ENCODE measurements around the gene SLC30A3. TPM values are rescaled to one million over a fixed set of nuclear protein-coding genes. Genes with fewer than 3 reads are reported as not detected.

Gene SLC30A3
- total RNA-seq, 1 donor from 2014 or later = not detected

- H3K36me3 Mint-ChIP-seq (ENCODE audit: low read depth, unreplicated experiment) = peaks cover 16% of the 10 kb centered on the region
- peaks cover 26% of the 10 kb centered on the region for H3K27me3 Mint-ChIP-seq (ENCODE audit: unreplicated experiment)
- DNase-seq (ENCODE audit: low spot score) = no peak
- H3K4me1 Mint-ChIP-seq (ENCODE audit: unreplicated experiment) = peaks cover 3% of the 10 kb centered on the region
- no peak overlapping the region for H3K27ac Mint-ChIP-seq (ENCODE audit: unreplicated experiment)
- H3K9me3 Mint-ChIP-seq (ENCODE audit: unreplicated experiment) = no peaks in the 10 kb centered on the region
- TF ChIP-seq, protein P1, sequence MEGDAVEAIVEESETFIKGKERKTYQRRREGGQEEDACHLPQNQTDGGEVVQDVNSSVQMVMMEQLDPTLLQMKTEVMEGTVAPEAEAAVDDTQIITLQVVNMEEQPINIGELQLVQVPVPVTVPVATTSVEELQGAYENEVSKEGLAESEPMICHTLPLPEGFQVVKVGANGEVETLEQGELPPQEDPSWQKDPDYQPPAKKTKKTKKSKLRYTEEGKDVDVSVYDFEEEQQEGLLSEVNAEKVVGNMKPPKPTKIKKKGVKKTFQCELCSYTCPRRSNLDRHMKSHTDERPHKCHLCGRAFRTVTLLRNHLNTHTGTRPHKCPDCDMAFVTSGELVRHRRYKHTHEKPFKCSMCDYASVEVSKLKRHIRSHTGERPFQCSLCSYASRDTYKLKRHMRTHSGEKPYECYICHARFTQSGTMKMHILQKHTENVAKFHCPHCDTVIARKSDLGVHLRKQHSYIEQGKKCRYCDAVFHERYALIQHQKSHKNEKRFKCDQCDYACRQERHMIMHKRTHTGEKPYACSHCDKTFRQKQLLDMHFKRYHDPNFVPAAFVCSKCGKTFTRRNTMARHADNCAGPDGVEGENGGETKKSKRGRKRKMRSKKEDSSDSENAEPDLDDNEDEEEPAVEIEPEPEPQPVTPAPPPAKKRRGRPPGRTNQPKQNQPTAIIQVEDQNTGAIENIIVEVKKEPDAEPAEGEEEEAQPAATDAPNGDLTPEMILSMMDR (IDR thresholded peaks at IDR 0.05; ENCODE audit: unreplicated experiment) = no peak
- no peak overlapping the region for H3K4me3 Mint-ChIP-seq (ENCODE audit: unreplicated experiment)
These were observed 44.9 kb upstream of the SLC30A3 start for GRCh38 chr2:27307545-27308358.

DNA sequence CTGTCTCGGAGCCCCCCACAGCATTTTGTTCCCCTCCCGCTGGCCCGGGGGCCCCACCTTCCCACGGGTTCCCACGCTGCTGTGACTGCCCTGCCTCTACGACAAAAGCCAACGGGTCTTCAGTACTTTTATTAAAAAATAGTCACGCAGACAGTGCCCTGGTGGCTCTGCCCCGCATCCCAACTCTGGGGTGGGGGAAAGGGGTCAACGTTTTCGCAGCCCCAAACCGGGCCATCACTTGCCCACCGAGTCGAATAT lies 44.4 kb upstream of the SLC30A3 start:
- Mint-ChIP-seq H3K36me3 (ENCODE audit: low read depth, unreplicated experiment) (peaks cover 15% of the 10 kb centered on the region), H3K27ac (ENCODE audit: unreplicated experiment) (no peak overlapping the region), H3K27me3 (ENCODE audit: unreplicated experiment) (peaks cover 26% of the 10 kb centered on the region), H3K9me3 (ENCODE audit: unreplicated experiment) (no peaks in the 10 kb centered on the region), H3K4me3 (ENCODE audit: unreplicated experiment) (no peak overlapping the region), H3K4me1 (ENCODE audit: unreplicated experiment) (peaks cover 3% of the 10 kb centered on the region)
- TF ChIP-seq, protein P1 (IDR thresholded peaks at IDR 0.05; ENCODE audit: unreplicated experiment) = no peak
- no peak for DNase-seq (ENCODE audit: low spot score)

DNA sequence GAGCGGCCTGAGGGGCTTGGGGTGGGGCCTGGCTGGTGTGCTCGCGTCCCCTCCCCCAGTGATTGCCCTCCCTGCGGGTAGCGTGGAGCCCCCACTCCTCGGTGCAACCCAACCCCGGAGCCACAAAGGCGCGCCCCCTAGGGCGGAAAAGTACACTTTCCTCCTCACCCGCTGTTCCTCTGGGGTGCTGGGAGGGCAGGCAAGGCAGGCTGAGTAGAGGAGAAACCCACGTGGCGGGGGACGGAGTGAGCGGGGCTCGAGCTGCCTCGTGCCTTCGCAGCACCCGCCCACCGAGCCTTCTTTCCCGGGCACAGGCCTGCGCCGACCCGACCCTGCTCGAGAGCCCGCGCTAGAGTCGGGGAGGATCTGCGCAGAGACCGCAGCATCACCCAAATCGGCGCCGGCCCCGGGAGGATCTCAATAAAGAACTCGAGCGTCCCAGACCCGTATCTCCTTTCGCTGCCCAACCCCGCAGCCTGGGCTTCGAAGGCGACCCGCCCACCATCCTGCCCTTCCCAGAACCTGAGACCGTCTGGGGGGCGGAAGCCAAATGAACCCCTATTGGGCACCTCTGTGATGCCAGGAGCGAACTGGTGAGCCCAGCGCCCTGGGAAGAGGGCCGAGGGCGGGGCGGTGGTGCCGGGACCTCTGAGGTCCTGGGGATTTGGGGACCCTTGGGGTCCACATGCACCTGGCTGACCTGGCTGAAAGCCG lies 43.9 kb upstream of the SLC30A3 start:
- H3K27me3 Mint-ChIP-seq (ENCODE audit: unreplicated experiment) = peaks cover 26% of the 10 kb centered on the region

DNA sequence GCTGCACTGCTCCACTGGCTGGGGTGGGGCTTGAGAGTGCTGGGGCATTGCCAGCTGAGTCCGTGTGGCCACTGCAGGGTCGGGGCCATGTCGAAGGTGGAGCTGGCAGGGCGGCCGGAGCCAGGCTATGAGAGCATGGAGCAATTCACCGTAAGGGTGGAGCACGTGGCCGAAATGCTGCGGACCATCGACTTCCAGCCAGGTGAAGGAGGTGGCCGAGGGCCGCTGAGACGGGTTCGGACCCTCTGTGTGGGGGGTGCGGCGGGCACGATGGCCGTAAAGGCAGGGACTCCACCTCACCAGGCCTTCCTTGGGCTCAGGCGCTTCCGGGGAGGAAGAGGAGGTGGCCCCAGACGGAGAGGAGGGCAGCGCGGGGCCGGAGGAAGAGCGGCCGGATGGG lies 43.3 kb upstream of the SLC30A3 start:
- TF ChIP-seq, protein P1 (IDR thresholded peaks at IDR 0.05; ENCODE audit: unreplicated experiment) = no peak
- Mint-ChIP-seq H3K27ac (ENCODE audit: unreplicated experiment) (no peak overlapping the region), H3K9me3 (ENCODE audit: unreplicated experiment) (no peaks in the 10 kb centered on the region), H3K36me3 (ENCODE audit: low read depth, unreplicated experiment) (peaks cover 6% of the 10 kb centered on the region), H3K4me3 (ENCODE audit: unreplicated experiment) (no peak overlapping the region), H3K4me1 (ENCODE audit: unreplicated experiment) (peaks cover 3% of the 10 kb centered on the region), H3K27me3 (ENCODE audit: unreplicated experiment) (peaks cover 22% of the 10 kb centered on the region)
- DNase-seq (ENCODE audit: low spot score) = no peak

More for the DNA sequence above, 43.9 kb upstream of the SLC30A3 start:
- no peaks in the 10 kb centered on the region for H3K9me3 Mint-ChIP-seq (ENCODE audit: unreplicated experiment)
- H3K36me3 Mint-ChIP-seq (ENCODE audit: low read depth, unreplicated experiment) = peaks cover 11% of the 10 kb centered on the region
- TF ChIP-seq, protein P1 (IDR thresholded peaks at IDR 0.05; ENCODE audit: unreplicated experiment) = no peak
- no peak overlapping the region for H3K27ac Mint-ChIP-seq (ENCODE audit: unreplicated experiment)
- no peak overlapping the region for H3K4me3 Mint-ChIP-seq (ENCODE audit: unreplicated experiment)
- peaks cover 3% of the 10 kb centered on the region for H3K4me1 Mint-ChIP-seq (ENCODE audit: unreplicated experiment)
- DNase-seq (ENCODE audit: low spot score) = no peak

GRCh38 chr2:27305516-27305915 lies 42.7 kb upstream of the SLC30A3 start:
- Mint-ChIP-seq H3K27me3 (ENCODE audit: unreplicated experiment) (peaks cover 20% of the 10 kb centered on the region), H3K4me3 (ENCODE audit: unreplicated experiment) (no peak overlapping the region)

More at GRCh38 chr2:27305516-27305915, 42.7 kb upstream of the SLC30A3 start:
- no peak overlapping the region for H3K27ac Mint-ChIP-seq (ENCODE audit: unreplicated experiment)
- H3K9me3 Mint-ChIP-seq (ENCODE audit: unreplicated experiment) = no peaks in the 10 kb centered on the region
- peaks cover 3% of the 10 kb centered on the region for H3K4me1 Mint-ChIP-seq (ENCODE audit: unreplicated experiment)
- no peak for DNase-seq (ENCODE audit: low spot score)
- TF ChIP-seq, protein P1 (IDR thresholded peaks at IDR 0.05; ENCODE audit: unreplicated experiment) = no peak
- peaks cover 6% of the 10 kb centered on the region for H3K36me3 Mint-ChIP-seq (ENCODE audit: low read depth, unreplicated experiment)
